OCI-LY7 (cell line): ENCODE measurements around the gene CA9. TPM values are rescaled to one million over a fixed set of nuclear protein-coding genes. Genes with fewer than 3 reads are reported as not detected.

Experiments
- BruUV-seq: library from RNA; stranded (reverse); fragments of 400-500 nt; replicated peaks from 2 replicates; lab custom pipeline; 2021; lab: Mats Ljungman, UMichigan
- CTCF ChIA-PET: fragments of 300-600 bp; sonication (Branson Sonifier 250); formaldehyde crosslinking; loops from one replicate; lab custom pipeline; 2022; ENCODE audit warnings: antibody characterized with exemption; ENCODE audit not compliant: unreplicated experiment; lab: Charles Lee
- POLR2A ChIA-PET: fragments of 300-600 bp; sonication (Branson Sonifier 250); formaldehyde crosslinking; loops from one replicate; lab custom pipeline; 2022; ENCODE audit warnings: antibody characterized with exemption; lab: Charles Lee
- DNase-seq: peaks from one replicate; pipeline ENCODE4 v3.0.0-alpha.2; 2015; ENCODE audit warnings: low spot score
- H2AFZ ChIP-seq: fragments of 200-600 bp; sonication (generic), shearing (Covaris generic); 2 replicates; pipeline ENCODE4 v1.6.1; 2014; ENCODE audit warnings: mild to moderate bottlenecking, antibody characterized with exemption, low read length, moderate library complexity
- H3K27ac ChIP-seq: fragments of 200-600 bp; sonication (generic); 2 replicates; pipeline ENCODE4 v1.5.1; 2014; ENCODE audit warnings: mixed run types, low read depth, mild to moderate bottlenecking, moderate library complexity, low read length, inconsistent platforms; ENCODE audit not compliant: poor library complexity, severe bottlenecking
- H3K36me3 ChIP-seq: fragments of 200-600 bp; sonication (generic); 2 replicates; pipeline ENCODE4 v1.6.1; 2014; ENCODE audit warnings: mild to moderate bottlenecking, antibody characterized with exemption, low read length, moderate library complexity, mixed read lengths; ENCODE audit not compliant: insufficient read depth
- H3K4me1 ChIP-seq: fragments of 200-600 bp; sonication (generic); 2 replicates; pipeline ENCODE4 v1.5.1; 2014; ENCODE audit warnings: mild to moderate bottlenecking, low read length; ENCODE audit not compliant: insufficient read depth, poor library complexity, severe bottlenecking
- H3K4me2 ChIP-seq: fragments of 200-600 bp; sonication (generic); 2 replicates; pipeline ENCODE4 v1.6.1; 2014; ENCODE audit warnings: mild to moderate bottlenecking, low read length
- H3K4me3 ChIP-seq: fragments of 200-600 bp; sonication (generic); 2 replicates; pipeline ENCODE4 v1.5.1; 2014; ENCODE audit warnings: mild to moderate bottlenecking, low read depth, low read length; ENCODE audit not compliant: poor library complexity, severe bottlenecking
- H3K79me2 ChIP-seq: fragments of 200-600 bp; sonication (generic); 2 replicates; pipeline ENCODE4 v1.6.1; 2016; ENCODE audit warnings: low read depth, mild to moderate bottlenecking, low read length, moderate library complexity, mixed read lengths; ENCODE audit not compliant: insufficient read depth
- H3K9me2 ChIP-seq: fragments of 200-600 bp; sonication (generic); 2 replicates; pipeline ENCODE4 v1.6.1; 2016; ENCODE audit warnings: mild to moderate bottlenecking, low read length, mixed read lengths; ENCODE audit not compliant: insufficient read depth
- H3K9me3 ChIP-seq: fragments of 200-600 bp; sonication (generic); 2 replicates; pipeline ENCODE4 v1.6.1; 2014; ENCODE audit warnings: mild to moderate bottlenecking, mixed run types, low read length, mixed read lengths
- H4K20me1 ChIP-seq: fragments of 200-600 bp; sonication (generic); 2 replicates; pipeline ENCODE4 v1.6.1; 2014; ENCODE audit warnings: mild to moderate bottlenecking, antibody characterized with exemption, low read length, moderate library complexity, mixed read lengths; ENCODE audit not compliant: insufficient read depth
- EZH2phosphoT487 ChIP-seq: fragments of 200-600 bp; sonication (generic); IDR thresholded peaks from 2 replicates; pipeline ENCODE4 v1.6.1; 2018; ENCODE audit warnings: low read depth, borderline replicate concordance, mild to moderate bottlenecking, mixed run types, antibody characterized with exemption, low read length, moderate library complexity, mixed read lengths
- intact Hi-C: fragments of 100-400 bp; cut with micrococcal nuclease; formaldehyde crosslinking; loops from one replicate; pipeline ENCODE4 v1.10.0; 2022; ENCODE audit not compliant: unreplicated experiment
- total RNA-seq, 2 experiments: library from RNA; depleted of rRNA in 1 of 2; stranded (reverse); fragments of >200 nt in 1 of 2; shearing (Covaris generic) in 1 of 2; gene quantifications; 2 replicates each; pipeline ENCODE4 v1.2.3, GENCODE V29; 2014 to 2022
- TF ChIP-seq, protein P1 (sequence below): fragments of 200-600 bp; sonication (generic); conservative IDR thresholded peaks from 2 replicates; pipeline ENCODE4 v1.5.1; 2014; ENCODE audit warnings: mild to moderate bottlenecking, antibody characterized with exemption, low read length, moderate library complexity, mixed read lengths

CA9 gene
- total RNA-seq, 2 experiments from 2014 or later, result 0.16 TPM; not detected in 1

DNA sequence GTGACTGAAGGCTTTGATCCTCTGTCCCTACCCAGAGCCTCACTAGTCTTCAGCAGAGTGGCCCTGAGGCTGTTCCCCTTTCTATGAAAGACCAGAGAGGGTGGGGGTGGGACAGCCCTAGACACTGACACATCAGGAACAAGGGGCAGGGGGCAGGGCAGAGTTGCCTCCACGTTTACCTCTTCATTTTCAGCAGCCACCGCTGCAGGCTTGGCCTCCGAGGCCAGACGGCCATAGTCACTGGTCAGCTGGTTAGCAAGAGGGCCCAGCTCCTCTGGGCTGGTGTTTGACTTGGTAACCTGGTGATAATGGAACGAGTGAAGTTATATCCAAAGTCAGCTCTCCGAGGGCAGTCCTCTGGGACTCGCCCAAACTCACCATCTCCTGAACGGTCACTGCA is 31.6 kb downstream of the CA9 start:
- no peaks in the 10 kb centered on the region for H4K20me1 ChIP-seq
- H3K4me2 ChIP-seq, result no peak overlapping the region
- no peak overlapping the region for H3K4me3 ChIP-seq
- H3K9me2 ChIP-seq, result no peaks in the 10 kb centered on the region
- BruUV-seq, result no TSS peak
- H3K79me2 ChIP-seq, result no peaks in the 10 kb centered on the region
- no peak overlapping the region for H2AFZ ChIP-seq
- peaks cover 96% of the 10 kb centered on the region for H3K36me3 ChIP-seq
- CTCF ChIA-PET, result interaction anchor here (0.9 kb wide), 1 partner anchor 9 kb away, joined by 3 read pairs; no protein-coding TSS in a partner anchor
- DNase-seq, result no peak
- H3K9me3 ChIP-seq, result no peaks in the 10 kb centered on the region
- TF ChIP-seq, protein P1, sequence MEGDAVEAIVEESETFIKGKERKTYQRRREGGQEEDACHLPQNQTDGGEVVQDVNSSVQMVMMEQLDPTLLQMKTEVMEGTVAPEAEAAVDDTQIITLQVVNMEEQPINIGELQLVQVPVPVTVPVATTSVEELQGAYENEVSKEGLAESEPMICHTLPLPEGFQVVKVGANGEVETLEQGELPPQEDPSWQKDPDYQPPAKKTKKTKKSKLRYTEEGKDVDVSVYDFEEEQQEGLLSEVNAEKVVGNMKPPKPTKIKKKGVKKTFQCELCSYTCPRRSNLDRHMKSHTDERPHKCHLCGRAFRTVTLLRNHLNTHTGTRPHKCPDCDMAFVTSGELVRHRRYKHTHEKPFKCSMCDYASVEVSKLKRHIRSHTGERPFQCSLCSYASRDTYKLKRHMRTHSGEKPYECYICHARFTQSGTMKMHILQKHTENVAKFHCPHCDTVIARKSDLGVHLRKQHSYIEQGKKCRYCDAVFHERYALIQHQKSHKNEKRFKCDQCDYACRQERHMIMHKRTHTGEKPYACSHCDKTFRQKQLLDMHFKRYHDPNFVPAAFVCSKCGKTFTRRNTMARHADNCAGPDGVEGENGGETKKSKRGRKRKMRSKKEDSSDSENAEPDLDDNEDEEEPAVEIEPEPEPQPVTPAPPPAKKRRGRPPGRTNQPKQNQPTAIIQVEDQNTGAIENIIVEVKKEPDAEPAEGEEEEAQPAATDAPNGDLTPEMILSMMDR, result no peak
- TF ChIP-seq EZH2phosphoT487, result no peak
- intact Hi-C loops, result no loop called here
- H3K4me1 ChIP-seq, result no peaks in the 10 kb centered on the region
- no peak overlapping the region for H3K27ac ChIP-seq
- POLR2A ChIA-PET, result no interaction called here

DNA sequence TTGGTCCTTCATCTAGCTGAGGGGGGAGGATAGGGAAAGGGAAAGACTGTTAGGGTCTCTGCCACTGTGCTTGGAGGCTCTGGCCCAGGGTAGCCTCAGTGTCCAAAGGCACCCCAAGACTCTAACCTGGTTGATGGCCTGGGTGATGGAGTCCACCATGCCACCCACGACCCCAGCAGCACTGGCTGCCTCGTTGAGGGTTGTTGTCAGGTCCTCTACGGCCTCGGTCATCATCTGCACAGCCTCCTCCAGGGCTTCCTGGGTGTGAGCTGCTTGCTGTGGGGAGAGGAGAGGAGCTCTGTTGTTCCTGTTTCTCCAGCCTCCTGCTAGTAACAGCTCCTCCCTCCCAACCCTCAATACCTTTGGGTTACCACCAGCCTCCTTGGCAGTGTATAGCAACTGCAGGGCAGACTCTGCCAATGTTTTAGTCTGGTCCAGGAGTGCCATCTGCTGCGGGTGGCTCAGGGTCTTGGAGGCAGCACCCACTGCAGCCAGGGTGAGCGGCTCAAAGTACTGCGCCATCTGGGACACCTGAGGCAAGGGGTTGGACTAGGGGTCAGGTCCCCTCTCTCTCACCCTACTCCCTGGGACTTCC is 32.2 kb downstream of the CA9 start:
- POLR2A ChIA-PET, result no interaction called here
- H3K4me3 ChIP-seq, result no peak overlapping the region
- CTCF ChIA-PET, result no interaction called here
- BruUV-seq, result TSS peak; percentile 71
- H3K27ac ChIP-seq, result no peak overlapping the region
- no peak for DNase-seq
- no peaks in the 10 kb centered on the region for H3K9me2 ChIP-seq
- peaks cover 96% of the 10 kb centered on the region for H3K36me3 ChIP-seq
- H3K79me2 ChIP-seq, result no peaks in the 10 kb centered on the region
- no peaks in the 10 kb centered on the region for H3K9me3 ChIP-seq
- no peaks in the 10 kb centered on the region for H3K4me1 ChIP-seq
- no peak overlapping the region for H2AFZ ChIP-seq
- no peaks in the 10 kb centered on the region for H4K20me1 ChIP-seq
- intact Hi-C loops, result no loop called here
- no peak for TF ChIP-seq EZH2phosphoT487
- TF ChIP-seq, protein P1, result no peak
- H3K4me2 ChIP-seq, result no peak overlapping the region

DNA sequence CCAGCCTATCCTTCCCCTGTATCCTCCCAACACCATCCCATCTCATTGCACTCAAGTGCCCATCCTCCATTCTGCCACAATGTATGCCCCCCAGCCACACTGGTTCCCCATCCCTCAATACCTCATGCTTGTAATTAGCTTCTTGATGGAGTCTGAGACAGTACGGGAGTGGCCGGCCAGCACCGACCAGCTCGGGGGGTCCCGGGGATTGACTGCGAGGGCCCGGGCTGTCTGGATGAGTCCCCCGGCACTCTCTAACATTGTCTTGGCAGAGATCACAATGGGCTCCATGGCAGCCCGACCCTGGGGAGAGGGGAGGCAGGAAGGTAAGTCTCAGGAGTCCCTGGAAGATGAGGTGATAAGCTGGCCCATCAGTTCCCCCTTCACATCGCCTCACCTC is 33.2 kb downstream of the CA9 start:
- H3K4me3 ChIP-seq, result no peak overlapping the region
- ChIA-PET CTCF (no interaction called here), POLR2A (no interaction called here)
- no peak overlapping the region for H2AFZ ChIP-seq
- H3K9me2 ChIP-seq, result no peaks in the 10 kb centered on the region
- no peaks in the 10 kb centered on the region for H3K4me1 ChIP-seq
- intact Hi-C loops, result no loop called here
- H4K20me1 ChIP-seq, result no peaks in the 10 kb centered on the region
- no peak overlapping the region for H3K27ac ChIP-seq
- H3K36me3 ChIP-seq, result peaks cover 96% of the 10 kb centered on the region
- DNase-seq, result no peak
- H3K4me2 ChIP-seq, result no peak overlapping the region
- no peak for TF ChIP-seq EZH2phosphoT487
- TF ChIP-seq, protein P1, result no peak
- H3K9me3 ChIP-seq, result no peaks in the 10 kb centered on the region
- H3K79me2 ChIP-seq, result no peaks in the 10 kb centered on the region
- BruUV-seq, result no TSS peak
